Upper lobe of left lung (tissue), 4 donors: ENCODE measurements around the gene CNPY2.

Experiments
- CTCF ChIP-seq, 6 experiments: fragments of 450-650 bp in 4 of 6; fragments of 200-600 bp in 2 of 6; sonication (generic) in 2 of 6; IDR thresholded peaks; one replicate each; pipeline ENCODE4 v1.5.1; 2016 to 2019; ENCODE audit warnings: antibody characterized with exemption in 6 of 6
- EP300 ChIP-seq, 4 donors: sonication (generic); formaldehyde crosslinking; IDR thresholded peaks; one replicate each; pipeline ENCODE4 v1.5.1; 2017; ENCODE audit warnings: antibody characterized with exemption in 4 of 4, control low read depth in 2 of 4
- POLR2A ChIP-seq, 4 donors: fragments of 450-650 bp; IDR thresholded peaks; one replicate each; pipeline ENCODE4 v1.5.1; 2016 to 2017; ENCODE audit warnings: antibody characterized with exemption in 4 of 4, mild to moderate bottlenecking in 2 of 4

GRCh38 chr12:56296295-56296694 lies 19.5 kb downstream of the CNPY2 start:
- TF ChIP-seq CTCF (IDR thresholded peaks at IDR 0.05) (no peak), EP300 (IDR thresholded peaks at IDR 0.05) (no peak), POLR2A (IDR thresholded peaks at IDR 0.05) (no peak)
